Spleen (tissue), 11 donors: Measurements from ENCODE around the gene MIF. TPM values are rescaled to one million over a fixed set of nuclear protein-coding genes. Genes with fewer than 3 reads are reported as not detected.

Source experiments
- DNase-seq: peaks from one replicate; pipeline ENCODE4 v3.0.0-alpha.2; 2020
- H3K27ac ChIP-seq, 8 donors: fragments of 200-600 bp; sonication (generic) in 7 of 8; 1 replicate in 4 of 8; 2 replicates in 4 of 8; pipeline versions ENCODE4 v1.5.0 to v1.8.0; 2016 to 2021; ENCODE audit warnings: inconsistent platforms in 4 of 8, mild to moderate bottlenecking in 4 of 8, moderate library complexity in 1 of 8
- H3K27me3 ChIP-seq, 7 donors: fragments of 200-600 bp; sonication (generic) in 6 of 7; replicated peaks in 1 of 7; 1 replicate in 4 of 7; 2 replicates in 3 of 7; pipeline versions ENCODE4 v1.5.0 to v1.8.0; 2016 to 2021; ENCODE audit warnings: inconsistent platforms in 3 of 7, mild to moderate bottlenecking in 1 of 7
- H3K36me3 ChIP-seq, 6 donors: fragments of 200-600 bp; sonication (generic) in 5 of 6; 1 replicate in 4 of 6; 2 replicates in 2 of 6; pipeline versions ENCODE4 v1.5.0 to v1.8.0; 2016 to 2021; ENCODE audit warnings: inconsistent platforms in 2 of 6
- H3K4me1 ChIP-seq, 6 donors: fragments of 200-600 bp; sonication (generic) in 5 of 6; 1 replicate in 3 of 6; 2 replicates in 3 of 6; pipeline versions ENCODE4 v1.5.0 to v1.8.0; 2016 to 2021; ENCODE audit warnings: inconsistent platforms in 3 of 6
- H3K4me3 ChIP-seq, 8 donors: fragments of 200-600 bp; sonication (generic) in 7 of 8; 1 replicate in 4 of 8; 2 replicates in 4 of 8; pipeline versions ENCODE4 v1.5.0 to v1.8.0; 2016 to 2021; ENCODE audit warnings: inconsistent platforms in 4 of 8, mild to moderate bottlenecking in 4 of 8, moderate library complexity in 2 of 8
- H3K9me3 ChIP-seq, 8 donors: fragments of 200-600 bp; sonication (generic) in 7 of 8; 1 replicate in 4 of 8; 2 replicates in 4 of 8; pipeline versions ENCODE4 v1.5.0 to v1.8.0; 2016 to 2021; ENCODE audit warnings: inconsistent platforms in 4 of 8
- CTCF ChIP-seq, 11 experiments: fragments of 200-600 bp in 7 of 11; fragments of 450-650 bp in 4 of 11; sonication (generic) in 4 of 11; IDR thresholded peaks in 8 of 11; conservative IDR thresholded peaks in 3 of 11; 1 replicate in 7 of 11; 2 replicates in 4 of 11; pipeline versions ENCODE4 v1.4.0 to v1.8.0; 2016 to 2021; ENCODE audit warnings: antibody characterized with exemption in 11 of 11, inconsistent platforms in 4 of 11, mild to moderate bottlenecking in 1 of 11
- POLR2A ChIP-seq, 3 donors: fragments of 450-650 bp; IDR thresholded peaks; one replicate each; pipeline ENCODE4 v1.5.1; 2017; ENCODE audit warnings: antibody characterized with exemption in 3 of 3, mild to moderate bottlenecking in 1 of 3
- POLR2AphosphoS5 ChIP-seq, 3 donors: sonication (generic); formaldehyde crosslinking; IDR thresholded peaks; one replicate each; pipeline ENCODE4 v1.5.1; 2017; ENCODE audit warnings: antibody characterized with exemption in 3 of 3
- WGBS, 5 donors: extraction: QIAGEN DNeasy Blood & Tissue Kit in 3 of 5; methylation state at CpG; one replicate each; pipeline versions ENCODE4 v1.1.5 to v1.1.7; 2013 to 2018; 5-methylcytosine and 5-hydroxymethylcytosine counted together
- intact Hi-C: fragments of 100-400 bp; cut with DNase I; formaldehyde crosslinking; loops from one replicate; pipeline ENCODE4 v1.15.0; 2023; ENCODE audit warnings: low total_unique reads
- polyA plus RNA-seq, 3 donors: library from polyadenylated mRNA; stranded (reverse); fragments of 200-250 nt; gene quantifications; one replicate each; pipeline ENCODE4 v1.2.1, GENCODE V29; 2013
- total RNA-seq, 7 donors: library from RNA; depleted of rRNA in 3 of 7; stranded (reverse); fragments of >200 nt in 3 of 7; fragmentation: NEBNext Ultra II Directional in 4 of 7; extraction: Animal tissue kit (Norgen Biotek cat#: 25700) in 4 of 7; gene quantifications; one replicate each; pipeline versions ENCODE4 v1.1.0 to v1.2.1, GENCODE V29; 2016 to 2021
- donor health status: healthy with polysubstance abuse.
- donor health status: DM: no; HTN: no; CAD: no; lungs with moderate emphysema.
- donor health status: DM: no; HTN: no; CAD: no.
- donor health status: Bipolar disorder and iron deficiency.
- donor health status: healthy.
- donor health status: DM: no; HTN: no; CAD: no.
- donor health status: DM: yes; HTN: yes; CAD: no.

MIF gene
- total and polyA plus RNA-seq, 10 donors, result 168 to 580 (median 219) TPM

GRCh38 chr22:23882370-23882769 is 11.8 kb upstream of the MIF start:
- TF ChIP-seq CTCF (IDR thresholded peaks at IDR 0.05 in 8 of 11, conservative IDR thresholded peaks at IDR 0.05 in 3 of 11), result no peak
- TF ChIP-seq POLR2AphosphoS5 (IDR thresholded peaks at IDR 0.05), result no peak
- no peak for TF ChIP-seq POLR2A (IDR thresholded peaks at IDR 0.05)
- intact Hi-C loops, result no loop called here
- peaks cover 0 to 64% (median 8%) of the 10 kb centered on the region in 6 donors for H3K36me3 ChIP-seq
- DNase-seq, result no peak
- no peak overlapping the region for H3K4me3 ChIP-seq
- no peaks in the 10 kb centered on the region for H3K9me3 ChIP-seq
- 87 to 95% (median 88%) methylated on average over 8 to 20 of the region's 20 CpGs for WGBS, 5 donors
- no peaks in the 10 kb centered on the region for H3K27me3 ChIP-seq
- H3K4me1 ChIP-seq, result no peaks in the 10 kb centered on the region
- H3K27ac ChIP-seq, result no peak overlapping the region

- Histone ChIP-seq H3K4me1 (no peaks in the 10 kb centered on the region), H3K4me3 (no peak overlapping the region), H3K27ac (no peak overlapping the region), H3K27me3 (no peaks in the 10 kb centered on the region), H3K36me3 (peaks cover 0 to 52% (median 0%) of the 10 kb centered on the region in 6 donors), H3K9me3 (no peaks in the 10 kb centered on the region)
- intact Hi-C loops, result no loop called here
- DNase-seq, result no peak
- no peak for TF ChIP-seq CTCF (IDR thresholded peaks at IDR 0.05 in 8 of 11, conservative IDR thresholded peaks at IDR 0.05 in 3 of 11)
- no peak for TF ChIP-seq POLR2AphosphoS5 (IDR thresholded peaks at IDR 0.05)
- no peak for TF ChIP-seq POLR2A (IDR thresholded peaks at IDR 0.05)
- WGBS, 5 donors, result 89 to 100% (median 96%) methylated on average over 3 to 9 of the region's 9 CpGs
Measured at GRCh38 chr22:23883658-23884057, 10.5 kb upstream of the MIF start.

- 87 to 100% (median 98%) methylated on average over 3 to 9 of the region's 9 CpGs for WGBS, 5 donors
Measured at GRCh38 chr22:23884140-23884539, 10.0 kb upstream of the MIF start.

More at GRCh38 chr22:23884140-23884539, 10.0 kb upstream of the MIF start:
- H3K9me3 ChIP-seq, result no peaks in the 10 kb centered on the region
- DNase-seq, result no peak
- H3K4me3 ChIP-seq, result no peak overlapping the region
- no peaks in the 10 kb centered on the region for H3K27me3 ChIP-seq
- H3K4me1 ChIP-seq, result no peaks in the 10 kb centered on the region
- no peak overlapping the region for H3K27ac ChIP-seq
- peaks cover 0 to 47% (median 0%) of the 10 kb centered on the region in 6 donors for H3K36me3 ChIP-seq
- no peak for TF ChIP-seq POLR2AphosphoS5 (IDR thresholded peaks at IDR 0.05)
- TF ChIP-seq POLR2A (IDR thresholded peaks at IDR 0.05), result no peak
- TF ChIP-seq CTCF (IDR thresholded peaks at IDR 0.05 in 8 of 11, conservative IDR thresholded peaks at IDR 0.05 in 3 of 11), result no peak
- intact Hi-C loops, result no loop called here
